K562 (cell line): Measurements from ENCODE around the gene UBE2L3. TPM values are rescaled to one million over a fixed set of nuclear protein-coding genes. Genes with fewer than 3 reads are reported as not detected.

Source experiments
- ATF3 ChIP-seq, 2 experiments: fragments of 450-650 bp in 1 of 2; sonication (generic) in 1 of 2; formaldehyde crosslinking in 1 of 2; IDR thresholded peaks in 1 of 2; conservative IDR thresholded peaks in 1 of 2; 2 replicates each; pipeline versions ENCODE4 v1.6.1 to v1.8.1; 2016 to 2023; ENCODE audit warnings: mild to moderate bottlenecking in 2 of 2, moderate library complexity in 2 of 2, inconsistent platforms in 1 of 2, missing genetic modification reagents in 1 of 2
- E2F4 ChIP-seq: sonication (generic); formaldehyde crosslinking; IDR thresholded peaks from 2 replicates; pipeline ENCODE4 v1.8.0; 2022; ENCODE audit warnings: mild to moderate bottlenecking, low read depth, missing genetic modification reagents
- GABPB2 ChIP-seq: fragments of 250-450 bp; sonication (Bioruptor Pico); conservative IDR thresholded peaks from 2 replicates; pipeline ENCODE4 v1.5.1; 2021; ENCODE audit warnings: mild to moderate bottlenecking
- GTF2F1 ChIP-seq: IDR thresholded peaks from 2 replicates; pipeline ENCODE4 v1.6.1; 2011; ENCODE audit warnings: low read depth, low read length, improper control_type of control experiment
- POLR3A ChIP-seq: IDR thresholded peaks from 2 replicates; pipeline ENCODE4 v1.6.1; 2011; ENCODE audit warnings: borderline replicate concordance, mild to moderate bottlenecking, moderate library complexity; ENCODE audit not compliant: insufficient read length, insufficient read depth; ENCODE audit errors: extremely low read depth
- REST ChIP-seq, 2 experiments: fragments of 450-650 bp; formaldehyde crosslinking in 1 of 2; IDR thresholded peaks; 2 replicates each; pipeline versions ENCODE4 v1.4.0 to v1.6.1; 2014 to 2020; ENCODE audit warnings: mild to moderate bottlenecking in 2 of 2, borderline replicate concordance in 1 of 2, low read depth in 1 of 2
- STAG1 ChIP-seq: sonication (generic); formaldehyde crosslinking; IDR thresholded peaks from 2 replicates; pipeline ENCODE4 v1.5.0; 2020; ENCODE audit warnings: missing genetic modification reagents, borderline replicate concordance
- ZFP1 ChIP-seq: fragments of 450-650 bp; formaldehyde crosslinking; IDR thresholded peaks from 2 replicates; pipeline ENCODE4 v1.4.0; 2020; ENCODE audit warnings: mild to moderate bottlenecking, mixed read lengths
- ZMIZ1 ChIP-seq, 2 experiments: fragments of 150-350 bp in 1 of 2; IDR thresholded peaks; 2 replicates each; pipeline ENCODE4 v1.6.1; 2012 to 2016; ENCODE audit warnings: low read depth in 2 of 2, low read length in 2 of 2, mild to moderate bottlenecking in 1 of 2, moderate library complexity in 1 of 2
- ZNF644 ChIP-seq: fragments of 200-800 bp; sonication (Bioruptor generic); IDR thresholded peaks from 2 replicates; pipeline ENCODE4 v1.6.1; 2016; ENCODE audit warnings: low read depth, missing genetic modification characterization, missing compliant biosample characterization
- ZNF766 ChIP-seq: fragments of 200-800 bp; sonication (Bioruptor generic); conservative IDR thresholded peaks from 2 replicates; pipeline ENCODE4 v1.6.1; 2016; ENCODE audit warnings: missing genetic modification characterization, missing compliant biosample characterization
- polyA plus RNA-seq, 8 experiments: library from polyadenylated mRNA; depleted of rRNA in 4 of 8; stranded (reverse) in 5 of 8; unstranded in 3 of 8; fragments of >200 nt; fragmentation: Nextera tagmentation in 2 of 8; fragmentation: Illumina TruSeq in 1 of 8; extraction: Ambion mirVana in 2 of 8; extraction: Trizol in 1 of 8; gene quantifications; 2 replicates each; pipeline versions ENCODE4 v1.2.1 to v1.2.3, GENCODE V29; 2011 to 2014; ENCODE audit warnings: inconsistent platforms in 1 of 8, missing spikeins in 1 of 8
- total RNA-seq, 7 experiments: library from RNA; depleted of rRNA in 6 of 7; stranded (reverse); fragments of >200 nt in 6 of 7; fragmentation: Illumina TruSeq in 2 of 7; extraction: Trizol in 2 of 7; gene quantifications; 2 replicates each; pipeline versions ENCODE4 v1.2.1 to v1.2.3, GENCODE V29; 2011 to 2021; ENCODE audit warnings: low replicate concordance in 1 of 7

UBE2L3 gene
- total and polyA plus RNA-seq, 9 of the 15 experiments (the other 6 are each of a cell fraction or from before 2014, with no cell fraction given), result 215 to 625 (median 285) TPM

GRCh38 chr22:21642584-21643448, 75.3 kb downstream of the UBE2L3 start (continued):
- TF ChIP-seq REST (IDR thresholded peaks at IDR 0.05; ENCODE audit: borderline replicate concordance) (no peak), REST (CRISPR knock-in tag; IDR thresholded peaks at IDR 0.05; ENCODE audit: low read depth) (no peak), ZNF644 (no peak), ZFP1 (no peak), ATF3 (IDR thresholded peaks at IDR 0.05) (no peak), ATF3 (CRISPR knock-in tag; conservative IDR thresholded peaks at IDR 0.05) (peak; percentile 90), ZNF766 (no peak), GTF2F1 (peak; percentile 76; the same call in 1 of the 2 replicates), ZMIZ1 (IDR thresholded peaks at IDR 0.05; ENCODE audit: low read depth in 2 of 2, low read length in 2 of 2) (peak in 1 of 2 experiments; percentile 77; a peak in 2 of 4 replicates), STAG1 (no peak), GABPB2 (no peak), E2F4 (CRISPR knock-in tag) (no peak), POLR3A (no peak)
